Stomach (tissue), 4 donors: ENCODE data around the gene FSTL5.

Experiments used
- CTCF ChIP-seq, 7 experiments: fragments of 450-650 bp in 4 of 7; fragments of 200-600 bp in 3 of 7; sonication (generic) in 3 of 7; IDR thresholded peaks; one replicate each; pipeline ENCODE4 v1.5.1; 2016 to 2019; ENCODE audit warnings: antibody characterized with exemption in 7 of 7, control low read depth in 2 of 7, mild to moderate bottlenecking in 1 of 7
- POLR2A ChIP-seq, 4 donors: fragments of 450-650 bp; IDR thresholded peaks; one replicate each; pipeline ENCODE4 v1.6.1; 2016; ENCODE audit warnings: antibody characterized with exemption in 4 of 4, control low read depth in 2 of 4, mild to moderate bottlenecking in 1 of 4, moderate library complexity in 1 of 4
- POLR2AphosphoS5 ChIP-seq, 3 donors: sonication (generic); formaldehyde crosslinking; IDR thresholded peaks; one replicate each; pipeline ENCODE4 v1.6.1; 2016; ENCODE audit warnings: antibody characterized with exemption in 3 of 3

- no peak for TF ChIP-seq POLR2A (IDR thresholded peaks at IDR 0.05)
- TF ChIP-seq CTCF (IDR thresholded peaks at IDR 0.05) = no peak
- TF ChIP-seq POLR2AphosphoS5 (IDR thresholded peaks at IDR 0.05) = no peak
These were observed 559.1 kb downstream of the FSTL5 start for GRCh38 chr4:161604516-161605300.
